PC-9 (cell line): Measurements from ENCODE around the gene TBATA.

ENCODE experiments used
- EZH2 ChIP-seq: fragments of 200-600 bp; sonication (generic); IDR thresholded peaks from 2 replicates; pipeline ENCODE4 v1.8.0; 2017; ENCODE audit warnings: antibody characterized with exemption, low read depth
- TF ChIP-seq, protein P1 (sequence below): fragments of 200-600 bp; sonication (generic); conservative IDR thresholded peaks from 2 replicates; pipeline ENCODE4 v1.6.1; 2017; ENCODE audit warnings: mixed run types, antibody characterized with exemption, mild to moderate bottlenecking, moderate library complexity

DNA sequence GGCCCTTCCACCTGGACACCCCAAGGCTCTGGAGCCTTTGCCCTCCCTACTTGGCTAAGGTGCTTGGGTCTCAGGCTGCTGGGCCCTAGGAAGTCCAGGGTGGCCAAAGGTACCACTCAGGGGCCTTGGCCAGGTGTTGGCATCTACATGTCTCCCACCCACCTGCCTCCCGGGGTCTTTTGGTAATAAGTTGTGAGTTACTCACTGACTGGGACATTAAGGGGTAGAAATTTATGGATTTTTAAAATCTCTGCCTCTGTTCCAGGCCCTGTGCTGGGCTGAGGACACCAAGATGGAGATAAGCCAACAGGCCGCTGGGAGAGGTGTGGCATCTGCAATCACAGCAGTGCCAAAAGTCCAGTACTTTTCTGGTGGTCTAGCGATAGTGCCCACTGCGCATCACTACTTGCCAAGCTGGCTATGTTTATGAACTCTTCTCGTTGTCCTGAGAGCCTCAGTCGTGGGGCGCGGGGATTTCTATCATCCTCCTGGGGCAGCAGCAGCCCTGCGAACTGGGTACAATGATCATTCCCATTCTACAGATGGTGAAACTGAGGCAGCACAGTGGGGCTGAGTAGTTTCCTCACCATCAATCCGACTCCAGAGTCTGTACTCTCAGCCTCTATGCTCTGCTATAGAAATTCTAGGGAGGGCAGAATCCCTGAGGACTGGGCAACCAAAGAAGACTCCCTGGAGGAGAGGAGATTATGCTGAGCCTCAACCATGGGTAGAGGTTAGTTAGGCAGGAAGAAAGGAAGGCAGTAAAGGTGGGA is 36.2 kb downstream of the TBATA start:
- TF ChIP-seq, protein P1, sequence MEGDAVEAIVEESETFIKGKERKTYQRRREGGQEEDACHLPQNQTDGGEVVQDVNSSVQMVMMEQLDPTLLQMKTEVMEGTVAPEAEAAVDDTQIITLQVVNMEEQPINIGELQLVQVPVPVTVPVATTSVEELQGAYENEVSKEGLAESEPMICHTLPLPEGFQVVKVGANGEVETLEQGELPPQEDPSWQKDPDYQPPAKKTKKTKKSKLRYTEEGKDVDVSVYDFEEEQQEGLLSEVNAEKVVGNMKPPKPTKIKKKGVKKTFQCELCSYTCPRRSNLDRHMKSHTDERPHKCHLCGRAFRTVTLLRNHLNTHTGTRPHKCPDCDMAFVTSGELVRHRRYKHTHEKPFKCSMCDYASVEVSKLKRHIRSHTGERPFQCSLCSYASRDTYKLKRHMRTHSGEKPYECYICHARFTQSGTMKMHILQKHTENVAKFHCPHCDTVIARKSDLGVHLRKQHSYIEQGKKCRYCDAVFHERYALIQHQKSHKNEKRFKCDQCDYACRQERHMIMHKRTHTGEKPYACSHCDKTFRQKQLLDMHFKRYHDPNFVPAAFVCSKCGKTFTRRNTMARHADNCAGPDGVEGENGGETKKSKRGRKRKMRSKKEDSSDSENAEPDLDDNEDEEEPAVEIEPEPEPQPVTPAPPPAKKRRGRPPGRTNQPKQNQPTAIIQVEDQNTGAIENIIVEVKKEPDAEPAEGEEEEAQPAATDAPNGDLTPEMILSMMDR, result no peak
- TF ChIP-seq EZH2, result no peak
